AML-193 (cell line): ENCODE measurements around the gene GPSM3.
"Not testable (repeated sequence)": the region's sequence is repeated elsewhere in the genome, so short reads cannot be mapped to it uniquely, and the experiment has no call there.

Source experiments
- DNase-seq, 2 experiments: peaks; one replicate each; lab custom pipeline; 2025; lab: John Stamatoyannopoulos, UW

The GPSM3 gene

GRCh38 chr6:32187009-32187709, 5.3 kb downstream of the GPSM3 start:
- no peak for DNase-seq

GRCh38 chr6:32186151-32186840, 6.1 kb downstream of the GPSM3 start:
- not testable (repeated sequence) for DNase-seq

GRCh38 chr6:32185681-32186131, 6.7 kb downstream of the GPSM3 start:
- DNase-seq: not testable (repeated sequence)

- no peak for DNase-seq
Observed at GRCh38 chr6:32184084-32184640, 8.3 kb downstream of the GPSM3 start, which contains the start of gene AGER. Gene AGER, minus strand, starts transcription at chr6:32184253. Its CDS starts 31 bp downstream, at chr6:32184222.

GRCh38 chr6:32183483-32184083, 8.9 kb downstream of the GPSM3 start:
- no peak for DNase-seq

- no peak for DNase-seq
Observed at GRCh38 chr6:32183030-32183429, 9.4 kb downstream of the GPSM3 start.

- no peak for DNase-seq
Observed at GRCh38 chr6:32182555-32182981, 9.9 kb downstream of the GPSM3 start.

- no peak for DNase-seq
Observed at GRCh38 chr6:32181915-32182529, 10.4 kb downstream of the GPSM3 start.

- DNase-seq: no peak
Observed at GRCh38 chr6:32181148-32181702, 11.2 kb downstream of the GPSM3 start.

- DNase-seq: no peak
Observed at GRCh38 chr6:32179766-32180405, 12.6 kb downstream of the GPSM3 start.

- no peak for DNase-seq
Observed at GRCh38 chr6:32178547-32179440, 13.6 kb downstream of the GPSM3 start.

GRCh38 chr6:32177788-32178546, 14.5 kb downstream of the GPSM3 start, which contains the start of gene RNF5:
Gene RNF5, plus strand, starts transcription at chr6:32178405. Its CDS starts 107 bp downstream, at chr6:32178512.
- DNase-seq: peak; percentile 100

GRCh38 chr6:32177183-32177787, 15.2 kb downstream of the GPSM3 start:
- peak; percentile 55 to 59 for DNase-seq

- DNase-seq: no peak
Observed at GRCh38 chr6:32176476-32177182, 15.8 kb downstream of the GPSM3 start.

- DNase-seq: peak; percentile 93 to 94
Observed at GRCh38 chr6:32175711-32176475, 16.6 kb downstream of the GPSM3 start, which contains the start of gene AGPAT1. Gene AGPAT1, minus strand, starts transcription at chr6:32176084. Its CDS starts 4,588 bp downstream, at chr6:32171496.

- no peak for DNase-seq
Observed at GRCh38 chr6:32175322-32175710, 17.1 kb downstream of the GPSM3 start.

GRCh38 chr6:32174416-32174815, 18.0 kb downstream of the GPSM3 start:
- no peak for DNase-seq
